Mammary epithelial cell (primary cell): ENCODE results near the gene C7orf33.

ENCODE experiments used
- EZH2 ChIP-seq: IDR thresholded peaks from 2 replicates; pipeline ENCODE4 v1.6.1; 2012; ENCODE audit warnings: low read length, inconsistent platforms, borderline replicate concordance
- TF ChIP-seq, protein P1 (sequence below), 2 donors: IDR thresholded peaks in 1 of 2; conservative IDR thresholded peaks in 1 of 2; 2 replicates each; pipeline ENCODE4 v1.5.1; 2011 to 2012; ENCODE audit warnings: inconsistent platforms in 2 of 2, low read length in 2 of 2, mild to moderate bottlenecking in 2 of 2, control low read depth in 1 of 2, low read depth in 1 of 2; ENCODE audit not compliant: insufficient read depth in 1 of 2; ENCODE audit errors: extremely low read depth in 1 of 2

- TF ChIP-seq, protein P1, sequence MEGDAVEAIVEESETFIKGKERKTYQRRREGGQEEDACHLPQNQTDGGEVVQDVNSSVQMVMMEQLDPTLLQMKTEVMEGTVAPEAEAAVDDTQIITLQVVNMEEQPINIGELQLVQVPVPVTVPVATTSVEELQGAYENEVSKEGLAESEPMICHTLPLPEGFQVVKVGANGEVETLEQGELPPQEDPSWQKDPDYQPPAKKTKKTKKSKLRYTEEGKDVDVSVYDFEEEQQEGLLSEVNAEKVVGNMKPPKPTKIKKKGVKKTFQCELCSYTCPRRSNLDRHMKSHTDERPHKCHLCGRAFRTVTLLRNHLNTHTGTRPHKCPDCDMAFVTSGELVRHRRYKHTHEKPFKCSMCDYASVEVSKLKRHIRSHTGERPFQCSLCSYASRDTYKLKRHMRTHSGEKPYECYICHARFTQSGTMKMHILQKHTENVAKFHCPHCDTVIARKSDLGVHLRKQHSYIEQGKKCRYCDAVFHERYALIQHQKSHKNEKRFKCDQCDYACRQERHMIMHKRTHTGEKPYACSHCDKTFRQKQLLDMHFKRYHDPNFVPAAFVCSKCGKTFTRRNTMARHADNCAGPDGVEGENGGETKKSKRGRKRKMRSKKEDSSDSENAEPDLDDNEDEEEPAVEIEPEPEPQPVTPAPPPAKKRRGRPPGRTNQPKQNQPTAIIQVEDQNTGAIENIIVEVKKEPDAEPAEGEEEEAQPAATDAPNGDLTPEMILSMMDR (conservative IDR thresholded peaks at IDR 0.05 in 1 of 2, IDR thresholded peaks at IDR 0.05 in 1 of 2; ENCODE audit: extremely low read depth in 1 of 2, insufficient read depth in 1 of 2, low read depth in 1 of 2, low read length in 2 of 2), result no peak
- TF ChIP-seq EZH2, result no peak
Observed at GRCh38 chr7:148581624-148582023, 8.9 kb upstream of the C7orf33 start.
